B cell (primary cell): ENCODE measurements around the gene ACAD11. TPM values are rescaled to one million over a fixed set of nuclear protein-coding genes. Genes with fewer than 3 reads are reported as not detected.
"Not testable (repeated sequence)": the region's sequence is repeated elsewhere in the genome, so short reads cannot be mapped to it uniquely, and the experiment has no call there.

ENCODE experiments used
- ATAC-seq: fragments of 200-7000 bp; cut with Tn5 transposase; one replicate; pipeline ENCODE4 v1.10.0; 2021; ENCODE audit warnings: low read depth, mild to moderate bottlenecking, moderate number of reproducible peaks, moderate library complexity
- CTCF ChIA-PET: fragments of 350-600 bp; sonication (Branson Sonifier 250); formaldehyde crosslinking; loops from one replicate; lab custom pipeline; 2021; ENCODE audit warnings: antibody characterized with exemption, inconsistent platforms; lab: Charles Lee
- POLR2A ChIA-PET: fragments of 350-600 bp; sonication (Branson Sonifier 250); formaldehyde crosslinking; loops from one replicate; lab custom pipeline; 2021; ENCODE audit warnings: antibody characterized with exemption; lab: Charles Lee
- DNase-seq: peaks from one replicate; pipeline ENCODE4 v3.0.0; 2013
- H2AFZ ChIP-seq: 2 replicates; pipeline ENCODE4 v1.6.1; 2012; ENCODE audit warnings: mild to moderate bottlenecking, low read depth, low read length; ENCODE audit not compliant: insufficient read depth, poor library complexity, severe bottlenecking
- H3K27ac ChIP-seq, 2 donors: 1 replicate in 1 of 2; 2 replicates in 1 of 2; pipeline ENCODE4 v1.5.1; 2012 to 2013; ENCODE audit warnings: low read length in 2 of 2, mild to moderate bottlenecking in 2 of 2, moderate library complexity in 1 of 2
- H3K27me3 ChIP-seq, 4 experiments: fragments of 200-600 bp in 1 of 4; sonication (generic) in 1 of 4; replicated peaks in 1 of 4; 1 replicate in 2 of 4; 2 replicates in 2 of 4; pipeline versions ENCODE4 v1.6.1 to v1.7.0; 2013 to 2016; ENCODE audit warnings: low read length in 3 of 4, mild to moderate bottlenecking in 2 of 4, mixed read lengths in 1 of 4, moderate library complexity in 1 of 4; ENCODE audit not compliant: insufficient read depth in 4 of 4, control insufficient read depth in 3 of 4; ENCODE audit errors: control extremely low read depth in 1 of 4
- H3K36me3 ChIP-seq, 2 experiments: replicated peaks in 1 of 2; 1 replicate in 1 of 2; 2 replicates in 1 of 2; pipeline versions ENCODE4 v1.6.1 to v1.7.1; 2013; ENCODE audit warnings: low read length in 1 of 2; ENCODE audit not compliant: insufficient read depth in 2 of 2, control insufficient read depth in 1 of 2; ENCODE audit errors: control extremely low read depth in 1 of 2, extremely low read depth in 1 of 2
- H3K4me1 ChIP-seq, 2 donors: fragments of 200-600 bp in 1 of 2; sonication (generic) in 1 of 2; 1 replicate in 1 of 2; 2 replicates in 1 of 2; pipeline versions ENCODE4 v1.5.1 to v1.6.1; 2013 to 2017; ENCODE audit warnings: low read length in 2 of 2; ENCODE audit not compliant: control insufficient read depth in 2 of 2, insufficient read depth in 2 of 2
- H3K4me2 ChIP-seq: replicated peaks from 2 replicates; pipeline ENCODE3; 2012; ENCODE audit warnings: mild to moderate bottlenecking, low read depth, low read length; ENCODE audit not compliant: poor library complexity, severe bottlenecking
- H3K4me3 ChIP-seq, 5 experiments: fragments of 200-600 bp in 1 of 5; sonication (generic) in 1 of 5; 1 replicate in 3 of 5; 2 replicates in 2 of 5; pipeline versions ENCODE4 v1.5.1 to v1.7.0; 2011 to 2016; ENCODE audit warnings: low read length in 4 of 5, mild to moderate bottlenecking in 4 of 5, low read depth in 2 of 5, control low read depth in 1 of 5, moderate library complexity in 1 of 5; ENCODE audit not compliant: insufficient read depth in 1 of 5; ENCODE audit errors: control extremely low read depth in 1 of 5, extremely low read depth in 1 of 5
- H3K79me2 ChIP-seq: fragments of 200-600 bp; sonication (generic); one replicate; pipeline ENCODE4 v1.6.0; 2016; ENCODE audit warnings: low read length; ENCODE audit not compliant: control insufficient read depth, insufficient read depth
- H3K9ac ChIP-seq: fragments of 200-600 bp; sonication (generic); 2 replicates; pipeline ENCODE4 v1.6.1; 2017; ENCODE audit warnings: mild to moderate bottlenecking, low read length, moderate library complexity
- H3K9me3 ChIP-seq, 3 donors: one replicate each; pipeline versions ENCODE4 v1.6.1 to v1.7.1; 2013; ENCODE audit warnings: low read length in 2 of 3; ENCODE audit not compliant: control insufficient read depth in 2 of 3, insufficient read depth in 1 of 3; ENCODE audit errors: control extremely low read depth in 1 of 3
- H4K20me1 ChIP-seq: 2 replicates; pipeline ENCODE4 v1.6.0; 2012; ENCODE audit warnings: mild to moderate bottlenecking, low read length; ENCODE audit not compliant: insufficient read depth, control insufficient read depth, poor library complexity, severe bottlenecking
- H3K27ac Mint-ChIP-seq: one replicate; pipeline ENCODE4 v1.8.0; 2021; ENCODE audit warnings: mixed read lengths
- H3K27me3 Mint-ChIP-seq: one replicate; pipeline ENCODE4 v1.8.0; 2021; ENCODE audit warnings: mixed read lengths
- H3K4me1 Mint-ChIP-seq: one replicate; pipeline ENCODE4 v1.8.0; 2021; ENCODE audit warnings: mixed read lengths
- H3K4me3 Mint-ChIP-seq: one replicate; pipeline ENCODE4 v1.8.0; 2021; ENCODE audit warnings: mixed read lengths
- H3K9me3 Mint-ChIP-seq: one replicate; pipeline ENCODE4 v1.8.0; 2022; ENCODE audit warnings: mixed read lengths; ENCODE audit not compliant: insufficient read depth
- CTCF ChIP-seq: fragments of 200-600 bp; IDR thresholded peaks from one replicate; pipeline ENCODE4 v1.8.0; 2022; ENCODE audit warnings: antibody characterized with exemption, mild to moderate bottlenecking
- EZH2 ChIP-seq: IDR thresholded peaks from 2 replicates; pipeline ENCODE4 v1.6.1; 2012; ENCODE audit warnings: borderline replicate concordance, low read depth, mild to moderate bottlenecking, moderate library complexity, low read length; ENCODE audit not compliant: insufficient read depth, poor library complexity, severe bottlenecking
- WGBS: methylation state at CpG from one replicate; pipeline ENCODE4 v1.1.5; 2013; ENCODE audit warnings: missing lambda C conversion rate; ENCODE audit not compliant: insufficient coverage; 5-methylcytosine and 5-hydroxymethylcytosine counted together
- intact Hi-C: fragments of 100-400 bp; cut with micrococcal nuclease; formaldehyde crosslinking; loops from one replicate; pipeline ENCODE4 v1.10.0; 2022
- polyA plus RNA-seq: library from polyadenylated mRNA; depleted of rRNA; stranded (reverse); fragments of >200 nt; gene quantifications from 2 replicates; pipeline ENCODE4 v1.2.3, GENCODE V29; 2012
- total RNA-seq, 2 donors: library from RNA; stranded (reverse); fragments of 120-200 nt in 1 of 2; gene quantifications; 1 replicate in 1 of 2; 2 replicates in 1 of 2; pipeline versions ENCODE4 v1.2.3 to v1.2.4, GENCODE V29; 2013 to 2022

ACAD11 gene
- total and polyA plus RNA-seq, 2 donors (not counting 1 experiment from before 2014, with no cell fraction given): 23.4 to 26.9 TPM

DNA sequence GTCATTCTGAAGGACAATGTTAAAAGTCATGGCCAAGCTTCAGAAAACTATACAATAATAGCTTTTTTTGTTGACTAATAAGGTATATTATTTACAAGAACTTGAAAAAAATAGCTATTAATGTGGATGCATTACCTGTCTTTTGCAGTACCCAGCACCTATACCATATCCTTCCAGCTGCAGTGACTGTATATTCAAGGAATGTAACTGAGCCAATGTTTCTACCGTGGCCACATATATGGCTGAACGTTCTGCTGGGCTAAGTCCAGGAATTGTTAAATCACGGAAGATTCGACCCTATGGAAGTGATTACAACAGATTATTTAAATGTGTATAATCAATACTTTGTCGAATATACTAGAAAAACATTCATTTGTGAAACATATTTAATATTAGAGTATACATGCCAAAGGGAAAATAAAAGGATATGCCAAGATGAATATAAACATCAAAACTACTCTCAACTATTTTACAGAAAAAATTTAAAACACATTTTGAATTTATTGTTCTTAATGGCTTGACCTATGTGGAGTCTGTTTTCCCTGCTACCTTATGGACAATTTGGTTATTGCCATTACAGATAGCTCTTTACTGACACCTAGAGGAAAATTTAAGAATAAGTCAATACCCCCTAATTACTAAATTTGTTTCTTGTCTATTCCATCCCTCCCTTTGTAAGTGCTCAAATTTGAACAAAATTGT lies 17.6 kb downstream of the ACAD11 start:
- no peak for ATAC-seq
- H4K20me1 ChIP-seq: no peaks in the 10 kb centered on the region
- TF ChIP-seq EZH2: no peak
- TF ChIP-seq CTCF: peak; percentile 89
- H3K4me2 ChIP-seq: no peak overlapping the region
- CTCF ChIA-PET: interaction anchor here (0.6 to 6.0 kb wide), 12 partner anchors 11 to 290 kb away, joined by 3 to 86 read pairs (median 6); no protein-coding TSS in a partner anchor
- Mint-ChIP-seq H3K27me3 (no peaks in the 10 kb centered on the region), H3K9me3 (no peaks in the 10 kb centered on the region), H3K4me3 (no peak overlapping the region), H3K4me1 (peaks cover 2% of the 10 kb centered on the region), H3K27ac (no peak overlapping the region)
- peak; percentile 54 for DNase-seq
- no peak overlapping the region for H3K9ac ChIP-seq
- intact Hi-C loops: loop anchor here (1.0 kb wide), 2 partner anchors 106 to 290 kb away; no protein-coding TSS in a partner anchor
- no peaks in the 10 kb centered on the region for H3K4me1 ChIP-seq
- no peaks in the 10 kb centered on the region for H3K79me2 ChIP-seq
- no peak overlapping the region for H3K4me3 ChIP-seq
- no peaks in the 10 kb centered on the region for H3K27me3 ChIP-seq
- POLR2A ChIA-PET: no interaction called here
- H2AFZ ChIP-seq: no peak overlapping the region
- WGBS: 100% methylated on average over 2 of the region's 5 CpGs
- H3K27ac ChIP-seq: no peak overlapping the region
- peaks cover 1 to 16% of the 10 kb centered on the region in 2 experiments for H3K36me3 ChIP-seq
- H3K9me3 ChIP-seq: no peaks in the 10 kb centered on the region

- POLR2A ChIA-PET, H3K4me3 Mint-ChIP-seq, H3K4me2 ChIP-seq, H4K20me1 ChIP-seq, intact Hi-C loops, H3K27me3 ChIP-seq, H3K27me3 Mint-ChIP-seq, ATAC-seq, H3K9me3 Mint-ChIP-seq, H3K27ac ChIP-seq, DNase-seq, H3K4me1 Mint-ChIP-seq, H3K9me3 ChIP-seq, H2AFZ ChIP-seq, H3K4me3 ChIP-seq, H3K9ac ChIP-seq, H3K79me2 ChIP-seq, H3K4me1 ChIP-seq: not testable (repeated sequence)
- CTCF ChIA-PET: interaction anchor here (0.6 to 6.0 kb wide), 9 partner anchors 10 to 290 kb away, joined by 3 to 86 read pairs (median 7); no protein-coding TSS in a partner anchor
- peaks cover 1 to 16% of the 10 kb centered on the region in 2 experiments for H3K36me3 ChIP-seq
- 88% methylated on average over 2 of the region's 2 CpGs for WGBS
- H3K27ac Mint-ChIP-seq: peak overlapping the region; percentile 20
Observed at GRCh38 chr3:132641427-132641826, 18.2 kb downstream of the ACAD11 start.
